ENCODE measurements around the gene GOLGA1.

DNA sequence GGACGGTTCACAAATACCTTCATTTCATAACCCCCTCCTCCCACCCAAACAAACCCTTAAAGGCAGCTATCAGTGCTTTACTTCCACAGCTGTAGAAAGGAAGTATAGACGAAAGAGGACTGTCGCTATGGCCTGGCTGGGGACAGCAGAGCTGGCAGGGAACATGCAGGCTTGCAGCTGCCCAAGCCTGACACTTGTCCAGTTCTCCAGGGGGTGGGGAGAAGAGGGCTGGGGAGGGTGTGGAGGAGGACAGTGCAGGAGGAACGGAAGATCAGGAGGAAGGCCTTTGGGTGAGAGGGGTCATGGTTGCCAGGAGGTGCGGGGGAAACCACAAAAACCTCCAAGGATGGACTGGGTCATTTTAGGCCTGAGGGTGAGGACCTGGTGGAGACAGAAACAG is 53.1 kb downstream of the GOLGA1 start:
- TF ChIP-seq EZH2 (IDR thresholded peaks at IDR 0.05), result no peak
- TF ChIP-seq POLR2AphosphoS5 (IDR thresholded peaks at IDR 0.05; ENCODE audit: borderline replicate concordance, low read depth, low read length), result no peak
- no peak for TF ChIP-seq FOXP2 (optimal IDR thresholded peaks at IDR 0.05; ENCODE audit: control extremely low read depth, extremely low read length, insufficient read depth)

Measured in SK-N-MC (cell line).